Measurements from ENCODE around the gene CARMIL1. TPM values are rescaled to one million over a fixed set of nuclear protein-coding genes. Genes with fewer than 3 reads are reported as not detected.

The CARMIL1 gene
- total RNA-seq, 1 experiment from 2014 or later, result 23.6 TPM

DNA sequence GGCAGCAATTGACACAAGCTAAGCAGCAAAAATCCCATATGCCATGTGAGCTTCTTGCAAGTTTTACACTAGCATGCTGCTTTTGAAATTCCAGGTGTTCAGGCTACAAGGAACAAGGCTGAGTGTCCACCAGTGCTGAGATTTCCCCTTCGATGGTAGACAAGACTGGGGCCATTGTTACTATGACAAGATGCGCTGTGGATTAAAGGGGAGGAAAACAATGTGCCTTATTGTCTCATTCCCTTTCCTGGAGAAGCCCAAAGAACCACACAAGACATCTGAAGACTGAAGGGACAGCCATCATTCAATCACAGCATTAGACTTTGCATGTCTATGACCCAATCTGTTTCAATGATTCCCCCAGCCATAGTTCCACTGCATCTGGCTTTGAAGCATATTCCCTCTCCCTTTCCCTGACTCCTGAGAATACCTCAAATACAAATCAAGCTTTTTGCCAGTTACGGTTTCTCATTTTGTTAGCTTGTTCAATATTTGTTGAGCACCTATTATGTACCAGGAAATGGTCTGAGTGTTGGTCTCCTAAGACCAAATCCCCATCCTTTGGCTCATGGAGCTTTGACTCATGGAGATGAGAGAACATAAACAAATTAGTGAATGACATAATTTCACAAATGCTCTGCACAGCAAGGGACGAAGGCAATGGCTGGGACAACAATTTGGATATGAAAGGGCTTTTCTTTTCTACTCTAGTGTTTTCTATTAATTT is 349.5 kb downstream of the CARMIL1 start:
- WGBS (ENCODE audit: extremely low coverage, insufficient read length, low lambda C conversion rate), result no CpG with 5 or more reads among the region's 4 CpGs
- H3K9me3 ChIP-seq (ENCODE audit: control insufficient read depth, low read depth, low read length), result no peaks in the 10 kb centered on the region
- no peak overlapping the region for H2BK20ac ChIP-seq (ENCODE audit: low read depth, low read length, poor library complexity, severe bottlenecking)
- H3K56ac ChIP-seq (ENCODE audit: insufficient read length, low read depth, low read length), result no peak overlapping the region
- no peak overlapping the region for H3K23ac ChIP-seq (ENCODE audit: insufficient read length, low read depth, low read length)
- no peak overlapping the region for H3K18ac ChIP-seq (ENCODE audit: insufficient read length, low read depth, low read length)
- peaks cover 33 to 43% of the 10 kb centered on the region in 2 experiments for H3K4me1 Mint-ChIP-seq
- H3K79me1 ChIP-seq (ENCODE audit: insufficient read depth, low read depth, low read length, poor library complexity, severe bottlenecking), result no peaks in the 10 kb centered on the region
- H3K27me3 Mint-ChIP-seq (ENCODE audit: low read depth), result peaks cover 6% of the 10 kb centered on the region
- peaks cover 3% of the 10 kb centered on the region; the same call in 1 of the 2 replicates for H3K4me1 ChIP-seq (ENCODE audit: insufficient read depth, low read length)
- H3K27me3 ChIP-seq (ENCODE audit: insufficient read depth, low read length), result no peaks in the 10 kb centered on the region
- no peak overlapping the region for H2AK5ac ChIP-seq (ENCODE audit: insufficient read length, low read length)
- no peak overlapping the region for H2BK5ac ChIP-seq (ENCODE audit: insufficient read length, low read length)
- H3K14ac ChIP-seq (ENCODE audit: insufficient read depth, low read length), result no peak overlapping the region
- H2BK120ac ChIP-seq (ENCODE audit: low read depth, low read length, poor library complexity, severe bottlenecking), result no peak overlapping the region
- TF ChIP-seq, protein P1, sequence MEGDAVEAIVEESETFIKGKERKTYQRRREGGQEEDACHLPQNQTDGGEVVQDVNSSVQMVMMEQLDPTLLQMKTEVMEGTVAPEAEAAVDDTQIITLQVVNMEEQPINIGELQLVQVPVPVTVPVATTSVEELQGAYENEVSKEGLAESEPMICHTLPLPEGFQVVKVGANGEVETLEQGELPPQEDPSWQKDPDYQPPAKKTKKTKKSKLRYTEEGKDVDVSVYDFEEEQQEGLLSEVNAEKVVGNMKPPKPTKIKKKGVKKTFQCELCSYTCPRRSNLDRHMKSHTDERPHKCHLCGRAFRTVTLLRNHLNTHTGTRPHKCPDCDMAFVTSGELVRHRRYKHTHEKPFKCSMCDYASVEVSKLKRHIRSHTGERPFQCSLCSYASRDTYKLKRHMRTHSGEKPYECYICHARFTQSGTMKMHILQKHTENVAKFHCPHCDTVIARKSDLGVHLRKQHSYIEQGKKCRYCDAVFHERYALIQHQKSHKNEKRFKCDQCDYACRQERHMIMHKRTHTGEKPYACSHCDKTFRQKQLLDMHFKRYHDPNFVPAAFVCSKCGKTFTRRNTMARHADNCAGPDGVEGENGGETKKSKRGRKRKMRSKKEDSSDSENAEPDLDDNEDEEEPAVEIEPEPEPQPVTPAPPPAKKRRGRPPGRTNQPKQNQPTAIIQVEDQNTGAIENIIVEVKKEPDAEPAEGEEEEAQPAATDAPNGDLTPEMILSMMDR (conservative IDR thresholded peaks at IDR 0.05), result no peak
- no peak overlapping the region for H4K91ac ChIP-seq (ENCODE audit: insufficient read length, low read depth, low read length)
- no peaks in the 10 kb centered on the region for H3K23me2 ChIP-seq (ENCODE audit: insufficient read length, low read depth, low read length, poor library complexity, severe bottlenecking)
- no peak overlapping the region for H3K27ac Mint-ChIP-seq
- no peak overlapping the region for H3K4me3 Mint-ChIP-seq
- H2BK12ac ChIP-seq (ENCODE audit: insufficient read length, low read depth, low read length), result no peak overlapping the region
- no peak for DNase-seq
- H4K8ac ChIP-seq (replicated peaks; ENCODE audit: insufficient read length, low read depth, low read length), result no peak overlapping the region
- H3K9ac ChIP-seq (ENCODE audit: extremely low read depth, insufficient read length, low read length), result no peak overlapping the region
- H3T11ph ChIP-seq (ENCODE audit: low read length), result no peak overlapping the region
- H4K20me1 ChIP-seq (ENCODE audit: control insufficient read depth, insufficient read depth, insufficient read length), result no peaks in the 10 kb centered on the region
- H2BK15ac ChIP-seq (ENCODE audit: low read depth, low read length), result no peak overlapping the region
- no peaks in the 10 kb centered on the region; a peak in 1 of 5 replicates for H3K9me3 Mint-ChIP-seq
- H3K4me2 ChIP-seq (ENCODE audit: insufficient read depth, insufficient read length, low read length), result no peak overlapping the region
- H4K5ac ChIP-seq (ENCODE audit: insufficient read length, low read depth, low read length), result no peak overlapping the region
- no peak overlapping the region for H3K4ac ChIP-seq (ENCODE audit: low read depth, low read length)
- no peaks in the 10 kb centered on the region for H3K36me3 Mint-ChIP-seq (ENCODE audit: insufficient read depth in 1 of 3, low read depth in 3 of 3)
- H3K27ac ChIP-seq (ENCODE audit: insufficient read length, low read depth, low read length), result no peak overlapping the region
- H3K79me2 ChIP-seq (ENCODE audit: insufficient read depth, low read length), result no peaks in the 10 kb centered on the region
- no peak overlapping the region for H2AFZ ChIP-seq (ENCODE audit: low read length)

Measured in H9 (cell line).